Raji (cell line): ENCODE measurements around the gene SEMA3C.

Experiments used
- POLR2A ChIP-seq: IDR thresholded peaks from 2 replicates; pipeline ENCODE4 v1.6.1; 2011; ENCODE audit warnings: low read depth, low read length, control low read depth; ENCODE audit not compliant: insufficient read depth

The SEMA3C gene

DNA sequence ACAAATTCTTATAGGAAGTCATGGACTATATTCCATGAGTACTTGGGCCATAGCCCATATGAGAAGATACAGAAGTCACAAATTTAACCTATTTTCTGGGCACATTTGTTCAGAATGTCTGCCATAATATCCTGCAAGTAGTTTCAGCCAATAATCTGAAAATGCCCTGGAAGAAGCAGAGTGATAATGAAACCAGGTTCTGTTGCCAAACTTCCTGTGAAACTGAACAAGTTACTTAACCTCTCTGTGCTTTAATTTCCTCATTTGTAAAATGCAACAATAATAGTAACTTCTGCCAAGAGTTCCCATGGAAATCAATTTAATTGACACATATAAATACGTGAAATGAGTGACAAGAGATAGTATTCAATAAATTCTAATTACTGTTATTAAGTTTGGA is 88.8 kb downstream of the SEMA3C start:
- TF ChIP-seq POLR2A: no peak

DNA sequence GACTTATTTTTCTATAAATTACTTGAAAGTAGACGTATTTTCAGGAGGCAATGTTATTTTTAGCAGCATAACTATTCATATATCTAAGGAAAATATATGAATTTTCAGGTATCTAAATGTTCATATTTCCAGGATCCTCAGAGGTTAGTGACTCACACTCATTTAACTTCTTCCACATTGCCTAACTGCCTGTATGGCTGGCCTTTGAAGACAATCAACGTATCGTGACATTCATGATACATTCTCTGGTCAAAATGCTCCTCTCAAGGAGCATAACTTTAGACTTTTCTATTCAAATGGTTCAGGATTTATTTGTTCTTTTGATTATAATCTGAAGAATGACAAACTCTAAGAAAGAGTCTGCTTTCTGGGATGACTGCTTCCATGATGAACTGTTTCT is 89.3 kb downstream of the SEMA3C start:
- no peak for TF ChIP-seq POLR2A

DNA sequence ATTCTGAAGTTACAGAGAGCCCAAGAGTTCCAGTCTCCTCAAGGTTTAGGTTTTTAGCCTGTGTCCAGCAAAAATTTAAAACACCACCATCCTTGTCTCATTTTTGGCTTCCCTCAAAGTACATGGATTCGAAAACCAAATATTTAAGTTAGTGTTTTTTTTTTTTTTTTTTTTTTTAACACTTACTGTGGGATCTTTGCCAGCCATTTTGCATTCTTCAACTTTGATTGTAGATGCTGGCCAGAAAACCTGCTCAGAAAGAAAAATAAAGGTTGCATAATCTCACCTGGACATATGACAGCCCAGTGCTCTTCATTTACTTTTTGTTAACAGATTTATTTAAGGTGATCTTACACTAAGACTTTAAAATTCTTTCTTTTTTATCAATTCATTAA is 91.6 kb downstream of the SEMA3C start:
- no peak for TF ChIP-seq POLR2A

DNA sequence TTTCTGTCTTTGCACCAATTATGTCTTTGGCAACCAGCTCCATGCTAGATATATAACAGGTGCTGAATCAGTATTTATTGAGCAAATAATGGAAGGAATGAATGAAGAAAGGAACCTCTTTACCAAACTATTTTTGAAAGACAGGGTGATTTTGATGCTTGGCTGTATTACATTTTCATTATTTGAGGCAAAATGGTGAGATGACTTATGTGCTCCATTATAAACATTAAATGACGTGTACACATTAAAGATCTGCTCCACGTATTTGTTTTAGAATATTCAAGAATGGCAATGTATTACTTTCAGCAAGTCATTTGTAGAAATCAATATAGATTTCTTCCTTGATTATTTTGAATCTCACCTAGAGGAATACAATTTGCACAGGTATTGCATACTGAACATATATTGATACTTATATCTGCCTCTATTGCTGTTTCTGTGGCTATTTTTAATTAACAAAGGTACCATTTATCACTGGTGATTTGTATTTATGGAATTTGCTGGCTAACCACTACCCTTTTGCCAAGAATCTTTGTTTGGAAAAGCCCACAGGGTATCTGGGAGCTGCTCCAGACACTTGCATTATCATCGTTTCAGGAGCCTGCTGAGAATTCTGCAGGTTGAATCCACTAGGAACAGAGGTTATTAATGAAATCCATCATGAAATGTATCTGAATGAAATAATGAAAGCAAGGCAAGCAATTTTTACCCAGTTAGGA is 92.2 kb downstream of the SEMA3C start:
- no peak for TF ChIP-seq POLR2A

DNA sequence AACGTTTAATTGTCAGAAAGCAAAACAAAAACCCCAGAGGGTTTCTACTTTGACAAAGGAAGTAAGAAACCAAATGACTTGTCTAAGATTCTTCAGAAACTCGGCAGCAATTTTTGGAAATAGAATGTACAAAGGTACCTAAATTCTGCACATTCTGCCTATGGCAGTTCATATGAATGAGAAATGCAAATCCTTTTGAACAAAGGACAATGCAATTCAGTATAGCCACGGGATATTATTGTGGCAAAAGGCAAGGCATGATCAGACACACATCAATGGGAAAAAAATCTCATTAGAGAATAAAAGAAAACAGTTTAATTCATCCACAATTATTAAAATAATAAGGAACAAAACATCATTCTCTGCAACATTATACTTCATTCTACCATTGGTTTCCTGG is 93.4 kb downstream of the SEMA3C start:
- TF ChIP-seq POLR2A: no peak

DNA sequence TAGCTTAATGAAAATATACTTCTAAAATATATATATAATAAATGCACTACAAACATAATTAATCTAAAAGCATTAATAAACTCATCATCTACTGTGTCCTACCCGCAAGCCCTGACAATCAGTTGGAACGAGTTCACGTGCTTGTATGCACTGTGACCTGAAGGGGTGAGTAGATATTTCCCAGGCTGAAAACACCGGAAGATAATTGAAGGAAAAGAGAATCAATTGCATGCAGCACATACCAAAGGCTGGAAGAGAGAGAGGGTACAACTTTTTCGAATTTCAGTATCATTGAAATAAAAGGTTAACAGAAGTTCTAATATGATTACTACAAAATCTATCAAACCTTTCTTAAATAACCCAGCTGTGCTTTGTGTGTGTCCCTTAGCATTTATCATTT is 94.6 kb downstream of the SEMA3C start:
- no peak for TF ChIP-seq POLR2A

DNA sequence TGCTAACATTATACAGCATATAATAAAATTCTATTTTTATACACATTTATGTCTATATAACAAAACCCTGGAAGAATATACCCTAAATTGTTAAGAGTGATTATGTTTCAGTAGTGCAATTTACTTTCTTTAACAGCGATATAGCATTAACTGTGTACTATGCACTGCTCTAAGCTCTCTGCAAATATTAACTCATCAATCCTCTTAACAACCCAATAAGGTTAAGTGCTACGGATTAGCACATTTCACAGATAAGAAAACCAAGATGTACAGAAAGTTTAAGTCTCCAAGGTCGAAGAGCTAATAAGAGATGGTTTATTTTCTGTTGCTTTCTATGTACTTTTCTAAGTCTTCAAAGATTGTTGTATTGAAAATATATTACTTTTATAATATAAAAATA is 95.8 kb downstream of the SEMA3C start:
- TF ChIP-seq POLR2A: no peak

DNA sequence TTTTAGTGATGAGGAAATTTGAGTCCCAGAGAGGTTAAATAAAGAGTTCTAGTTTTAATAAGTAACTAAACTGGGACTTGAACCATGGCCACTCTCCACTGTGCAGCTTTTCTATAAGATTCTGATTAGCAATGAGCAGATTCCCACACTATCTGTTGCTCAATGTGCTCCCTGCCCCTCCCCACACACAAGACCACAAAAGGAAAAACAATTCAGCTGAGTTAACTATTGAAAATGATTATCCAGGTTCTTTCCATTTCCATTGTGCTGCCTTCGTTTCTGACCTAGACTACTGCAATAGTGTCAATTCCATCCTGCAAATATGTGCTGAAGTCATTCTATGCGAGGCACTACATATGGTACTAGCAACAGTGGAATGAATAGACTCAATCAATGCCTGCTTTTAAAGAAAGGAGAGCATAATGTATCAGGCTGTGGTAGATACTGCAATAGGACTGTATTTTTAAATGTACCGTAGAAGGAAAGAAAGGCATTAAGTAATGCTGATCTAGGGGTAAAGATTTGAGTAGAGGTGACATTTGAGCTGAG is 97.0 kb downstream of the SEMA3C start:
- no peak for TF ChIP-seq POLR2A

DNA sequence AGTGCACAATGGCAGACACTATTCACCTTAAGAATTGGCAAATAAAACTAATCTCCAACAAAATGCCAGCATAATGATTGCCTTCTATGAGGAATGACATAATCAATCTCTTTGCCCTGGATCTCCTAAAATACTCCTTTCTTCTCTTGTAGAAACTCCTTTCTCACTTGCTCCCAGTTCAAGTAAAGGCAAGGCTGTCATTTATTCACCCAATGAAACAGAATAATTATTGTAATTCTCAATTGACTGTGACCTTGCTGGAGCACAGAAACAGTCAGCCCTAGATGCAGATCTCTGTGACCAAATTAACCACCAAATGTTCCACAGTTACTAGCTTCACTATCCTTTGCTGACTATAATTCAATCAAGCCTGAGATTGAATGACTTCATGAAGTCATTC is 99.3 kb downstream of the SEMA3C start:
- TF ChIP-seq POLR2A: no peak

DNA sequence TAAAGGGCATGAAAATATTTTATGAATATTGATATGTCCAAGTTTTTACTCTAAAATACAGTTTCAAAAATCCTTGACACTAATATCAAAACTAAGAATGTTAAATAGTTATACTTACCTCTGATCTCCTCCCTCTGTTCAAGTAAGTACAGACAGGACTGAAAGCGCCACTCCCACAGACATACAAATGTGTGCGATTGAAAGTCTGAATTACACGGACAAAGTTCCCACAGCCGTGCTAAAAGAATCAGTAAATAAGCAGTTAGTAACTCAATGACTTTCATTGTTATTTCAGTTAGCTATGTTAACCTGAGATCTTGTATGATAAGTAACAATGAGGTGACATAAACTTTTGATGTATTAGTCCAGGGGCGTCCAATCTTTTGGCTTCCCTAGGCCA is 100.7 kb downstream of the SEMA3C start:
- no peak for TF ChIP-seq POLR2A

DNA sequence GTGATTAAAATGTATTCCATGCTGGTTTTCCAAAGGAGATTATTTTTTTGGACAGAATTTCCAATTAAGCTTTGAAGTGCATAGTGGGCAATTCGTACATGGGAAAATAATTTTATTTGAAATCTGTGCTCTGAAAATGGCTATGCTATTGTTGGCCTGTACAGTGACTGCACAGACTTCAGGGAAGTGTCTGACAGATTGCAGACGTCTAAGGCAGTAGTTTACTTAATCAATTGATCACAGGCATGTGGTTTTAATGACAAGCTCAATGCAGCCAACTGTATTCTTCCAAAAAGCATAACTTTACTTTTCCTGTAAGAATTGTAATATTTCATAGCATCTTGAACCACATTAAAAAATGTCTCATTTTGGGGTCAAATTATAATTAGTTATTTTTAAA is 102.0 kb downstream of the SEMA3C start:
- TF ChIP-seq POLR2A: no peak

DNA sequence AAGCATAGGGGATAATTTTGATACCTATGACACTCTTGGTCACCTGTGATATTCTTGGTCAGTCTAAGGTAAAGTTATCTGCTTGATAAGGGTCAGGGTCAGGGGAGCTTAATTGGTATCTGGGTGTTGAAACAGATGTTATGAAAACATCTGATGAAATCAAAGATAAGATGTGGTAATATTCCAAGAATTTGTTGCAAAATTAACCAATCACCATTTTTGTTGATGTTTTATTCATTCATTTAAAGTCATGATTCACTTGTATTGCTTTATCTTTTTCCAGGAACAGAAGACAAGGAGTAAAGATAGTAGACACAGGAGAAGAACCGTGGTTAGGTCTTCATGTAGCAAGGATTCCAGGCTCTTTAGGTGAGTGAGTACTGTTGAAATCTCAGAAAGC is 103.1 kb downstream of the SEMA3C start:
- no peak for TF ChIP-seq POLR2A

DNA sequence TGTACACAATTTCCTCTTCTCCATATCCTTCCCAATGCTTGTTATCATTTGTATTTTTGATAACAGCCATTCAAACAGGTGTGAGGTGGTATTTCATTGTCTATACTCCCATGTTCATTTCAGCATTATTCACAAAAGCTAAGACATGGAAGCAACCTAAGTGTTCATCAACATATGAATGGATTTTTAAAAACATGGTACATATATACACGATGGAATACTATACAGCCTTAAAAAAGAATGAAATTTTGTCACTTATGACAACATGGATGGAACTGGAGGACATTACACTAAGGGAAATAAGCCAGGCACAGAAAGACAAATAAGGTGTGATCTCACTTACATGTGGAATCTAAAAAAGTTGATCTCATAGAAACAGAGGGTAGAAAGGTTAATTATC is 109.3 kb downstream of the SEMA3C start:
- TF ChIP-seq POLR2A: no peak

DNA sequence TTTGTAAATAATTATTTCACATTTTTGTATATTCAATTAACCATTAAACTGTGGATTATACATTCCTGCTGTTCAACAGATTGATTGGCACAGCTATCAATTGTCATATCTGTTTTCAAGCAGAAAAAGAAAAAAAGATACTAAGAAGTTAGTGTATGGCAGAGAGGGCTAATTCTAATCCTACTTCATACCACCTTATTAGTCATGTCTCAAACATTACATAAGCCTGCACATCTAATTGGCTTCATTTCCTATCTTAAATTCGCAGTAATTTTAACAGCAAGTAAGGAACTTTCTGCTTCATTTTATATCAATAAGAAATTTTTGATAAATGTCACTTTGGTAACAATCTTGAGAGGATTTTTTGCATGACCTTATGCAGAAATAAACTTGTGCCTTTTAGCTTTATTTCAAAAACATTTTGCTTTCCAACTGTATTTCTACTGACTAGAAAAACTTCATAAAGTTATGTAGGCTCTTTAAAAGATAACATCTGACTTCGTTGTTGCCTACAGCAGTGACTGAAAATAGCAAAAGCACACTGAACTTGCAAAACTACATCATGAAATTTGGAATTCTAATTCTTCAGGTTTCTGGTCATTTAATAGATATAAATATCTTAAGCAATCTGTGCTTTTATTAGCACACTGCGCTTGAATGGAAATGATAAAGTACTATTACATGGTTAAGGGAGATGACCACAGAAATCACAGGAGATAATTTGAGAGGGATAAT is 111.5 kb downstream of the SEMA3C start:
- TF ChIP-seq POLR2A: no peak

DNA sequence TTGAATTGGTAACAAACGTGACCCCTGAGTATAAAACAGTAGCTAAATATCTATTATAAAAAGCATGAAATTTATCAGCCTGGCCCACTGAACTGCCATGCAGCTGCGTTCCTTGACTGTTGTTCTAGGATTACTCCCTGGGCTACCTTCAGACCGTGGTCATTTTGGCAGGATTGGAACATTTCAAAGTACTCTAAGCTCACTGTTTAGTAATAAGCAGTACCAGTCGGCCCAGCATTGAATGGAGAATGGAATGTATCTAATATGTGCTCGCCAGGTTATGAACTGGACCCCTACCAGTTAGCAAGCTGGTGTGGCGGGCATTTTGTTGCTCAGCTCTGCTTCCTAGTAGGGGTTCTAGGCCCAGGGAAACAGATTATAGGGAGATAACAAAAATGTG is 112.2 kb downstream of the SEMA3C start:
- no peak for TF ChIP-seq POLR2A

DNA sequence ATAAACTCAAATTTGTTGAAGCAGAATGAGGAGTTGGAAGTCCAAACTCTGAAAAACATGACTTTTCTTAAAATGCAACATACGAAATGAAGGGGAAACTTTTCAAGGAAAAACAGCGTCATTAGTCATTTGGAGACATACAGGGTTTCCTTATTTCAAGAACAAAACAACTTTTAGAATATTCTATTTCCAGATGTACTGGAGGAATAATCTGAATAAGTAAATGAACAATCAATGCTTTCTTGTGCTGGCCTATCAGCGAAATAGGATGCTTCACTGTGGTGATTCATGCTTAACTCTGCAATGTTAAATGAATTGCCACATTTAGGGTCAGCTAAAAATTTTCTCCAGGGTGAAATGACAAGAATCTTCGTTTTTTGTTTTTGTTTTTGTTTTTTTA is 114.3 kb downstream of the SEMA3C start:
- TF ChIP-seq POLR2A: no peak
